UCSD-AML1 (cell line): ENCODE measurements around the gene DLG1.

ENCODE experiments used
- DNase-seq: peaks from one replicate; lab custom pipeline; 2025; ENCODE audit not compliant: unreplicated experiment; lab: John Stamatoyannopoulos, UW

DLG1 gene

GRCh38 chr3:197253238-197253947, 45.0 kb downstream of the DLG1 start:
- no peak for DNase-seq

GRCh38 chr3:197249542-197249941, 48.9 kb downstream of the DLG1 start:
- no peak for DNase-seq

GRCh38 chr3:197248341-197248740, 50.1 kb downstream of the DLG1 start:
- DNase-seq = no peak

GRCh38 chr3:197244751-197245150, 53.7 kb downstream of the DLG1 start:
- DNase-seq = no peak

GRCh38 chr3:197242784-197243432, 55.5 kb downstream of the DLG1 start:
- DNase-seq = no peak

- no peak for DNase-seq
These were observed 57.2 kb downstream of the DLG1 start for GRCh38 chr3:197241173-197241572.

- no peak for DNase-seq
These were observed 58.6 kb downstream of the DLG1 start for GRCh38 chr3:197239857-197240256.

- no peak for DNase-seq
These were observed 59.6 kb downstream of the DLG1 start for GRCh38 chr3:197238842-197239241.

GRCh38 chr3:197237897-197238296, 60.5 kb downstream of the DLG1 start:
- DNase-seq = no peak

- no peak for DNase-seq
These were observed 62.0 kb downstream of the DLG1 start for GRCh38 chr3:197236362-197236761.

GRCh38 chr3:197234947-197235914, 63.2 kb downstream of the DLG1 start:
- DNase-seq = no peak

GRCh38 chr3:197231321-197231720, 67.1 kb downstream of the DLG1 start:
- no peak for DNase-seq

GRCh38 chr3:197229836-197230235, 68.6 kb downstream of the DLG1 start:
- DNase-seq = no peak

- no peak for DNase-seq
These were observed 69.2 kb downstream of the DLG1 start for GRCh38 chr3:197229178-197229577.

GRCh38 chr3:197227780-197228574, 70.4 kb downstream of the DLG1 start:
- DNase-seq = no peak

- DNase-seq = no peak
These were observed 72.2 kb downstream of the DLG1 start for GRCh38 chr3:197226179-197226578.

- no peak for DNase-seq
These were observed 72.8 kb downstream of the DLG1 start for GRCh38 chr3:197225579-197225978.

GRCh38 chr3:197224034-197224444, 74.4 kb downstream of the DLG1 start:
- DNase-seq = no peak

GRCh38 chr3:197222937-197223370, 75.5 kb downstream of the DLG1 start:
- no peak for DNase-seq

GRCh38 chr3:197219619-197220018, 78.8 kb downstream of the DLG1 start:
- DNase-seq = no peak

GRCh38 chr3:197218210-197218609, 80.2 kb downstream of the DLG1 start:
- no peak for DNase-seq
